Endometrium (tissue), 2 donors: ENCODE results near the gene GLCCI1.
"Not testable (repeated sequence)": the region's sequence is repeated elsewhere in the genome, so short reads cannot be mapped to it uniquely, and the experiment has no call there.

Experiments used
- FAIRE-seq: peaks from 2 replicates; lab custom pipeline; 2012; peaks lifted over from hg19 to GRCh38; lab: Jason Lieb, UNC
- donor health status: control.
- donor health status: control.

Gene GLCCI1

DNA sequence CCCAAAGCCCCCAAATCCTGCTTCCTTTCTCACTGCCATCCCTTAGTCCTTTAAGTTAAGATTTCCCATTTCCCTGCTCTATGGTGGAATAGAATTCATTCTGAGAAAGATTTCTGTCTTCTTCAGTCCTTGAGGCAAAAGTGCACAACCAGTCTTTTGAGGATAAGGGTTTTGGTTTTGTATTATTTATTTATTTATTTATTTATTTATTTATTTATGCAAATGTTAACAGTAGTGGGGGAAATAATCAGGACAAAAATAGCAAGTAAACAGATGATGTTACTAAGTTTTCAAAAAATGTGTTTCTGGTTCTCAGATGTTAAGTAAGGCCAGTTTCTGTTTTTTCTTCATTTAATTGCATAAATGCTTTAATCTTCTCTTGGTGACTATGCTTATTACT, 84.2 kb downstream of the GLCCI1 start:
- peak; percentile 86 for FAIRE-seq

DNA sequence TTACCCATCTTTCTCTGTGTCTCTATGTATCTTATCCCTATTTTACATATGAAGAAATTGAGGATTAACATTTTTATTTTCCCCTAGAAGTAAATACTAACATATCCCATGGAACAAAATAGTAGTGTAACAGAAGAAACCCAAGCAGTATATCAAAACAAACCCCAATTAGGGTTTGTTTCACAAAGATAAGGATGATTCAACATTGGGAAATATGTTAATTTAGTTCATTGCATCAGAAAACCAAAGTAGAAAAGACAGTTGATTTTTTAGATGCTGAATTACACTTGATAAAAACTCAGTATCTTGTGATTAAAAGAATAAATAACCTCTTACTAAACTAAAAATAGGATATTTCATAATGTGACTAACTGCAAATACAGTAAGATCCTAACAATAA, 87.8 kb downstream of the GLCCI1 start:
- no peak for FAIRE-seq

DNA sequence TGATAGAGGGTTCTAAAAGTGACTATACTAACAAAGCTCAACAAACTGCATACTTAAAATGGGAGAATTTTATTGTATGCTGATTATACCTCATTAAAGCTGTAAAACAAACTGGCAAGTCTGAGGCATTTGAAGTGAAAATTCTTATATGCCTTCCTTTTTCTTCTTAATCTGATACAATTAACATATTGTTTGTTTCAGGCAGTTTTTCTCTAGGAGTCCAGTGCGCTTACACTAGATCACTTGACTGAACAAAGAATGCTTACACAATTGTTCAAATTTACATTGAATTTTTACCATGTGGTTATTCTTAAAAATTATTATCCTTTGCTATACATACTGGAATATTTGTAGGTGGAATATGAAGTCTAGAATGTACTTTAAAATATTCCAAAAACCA, 89.0 kb downstream of the GLCCI1 start:
- no peak for FAIRE-seq

DNA sequence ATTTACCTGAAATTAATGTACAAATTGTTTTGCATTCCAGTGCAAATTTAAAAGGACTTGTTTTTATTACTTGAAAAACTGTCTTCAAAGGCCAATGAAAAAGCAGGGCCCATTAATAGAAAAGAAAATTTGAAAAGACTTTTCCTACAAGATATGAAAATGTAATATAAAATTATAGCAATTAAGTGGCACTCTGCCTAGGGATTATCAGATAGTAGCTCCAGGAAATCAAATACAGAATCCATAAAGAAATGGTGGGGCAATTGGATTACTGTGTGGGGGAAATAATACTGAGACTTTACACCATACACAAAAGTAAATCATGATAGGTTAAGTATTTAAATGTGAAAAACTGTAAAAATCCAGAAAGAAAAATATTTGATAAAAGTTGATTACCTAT, 89.7 kb downstream of the GLCCI1 start:
- no peak for FAIRE-seq

- FAIRE-seq, result no peak
Observed at GRCh38 chr7:8058852-8059251, 90.3 kb downstream of the GLCCI1 start.

DNA sequence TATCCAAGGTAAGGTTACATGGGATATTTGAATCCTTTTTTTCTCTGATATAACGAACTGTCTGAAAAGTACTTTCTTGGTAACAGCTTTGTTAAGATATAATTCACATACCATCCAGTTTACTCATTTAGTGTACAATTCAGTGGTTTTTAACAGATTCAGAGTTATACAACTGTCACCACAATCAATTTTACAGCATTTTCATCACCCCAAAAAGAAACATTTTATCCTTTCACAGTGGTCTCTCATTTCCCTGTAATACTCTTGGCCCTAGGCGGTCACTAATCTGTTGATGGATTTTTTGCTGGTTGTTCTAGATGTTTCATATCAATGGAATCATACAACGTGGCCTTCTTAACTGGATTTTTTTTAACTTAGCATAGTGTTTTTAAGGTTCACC, 91.6 kb downstream of the GLCCI1 start:
- FAIRE-seq, result no peak

GRCh38 chr7:8063300-8063699, 94.7 kb downstream of the GLCCI1 start:
- FAIRE-seq, result not testable (repeated sequence)

DNA sequence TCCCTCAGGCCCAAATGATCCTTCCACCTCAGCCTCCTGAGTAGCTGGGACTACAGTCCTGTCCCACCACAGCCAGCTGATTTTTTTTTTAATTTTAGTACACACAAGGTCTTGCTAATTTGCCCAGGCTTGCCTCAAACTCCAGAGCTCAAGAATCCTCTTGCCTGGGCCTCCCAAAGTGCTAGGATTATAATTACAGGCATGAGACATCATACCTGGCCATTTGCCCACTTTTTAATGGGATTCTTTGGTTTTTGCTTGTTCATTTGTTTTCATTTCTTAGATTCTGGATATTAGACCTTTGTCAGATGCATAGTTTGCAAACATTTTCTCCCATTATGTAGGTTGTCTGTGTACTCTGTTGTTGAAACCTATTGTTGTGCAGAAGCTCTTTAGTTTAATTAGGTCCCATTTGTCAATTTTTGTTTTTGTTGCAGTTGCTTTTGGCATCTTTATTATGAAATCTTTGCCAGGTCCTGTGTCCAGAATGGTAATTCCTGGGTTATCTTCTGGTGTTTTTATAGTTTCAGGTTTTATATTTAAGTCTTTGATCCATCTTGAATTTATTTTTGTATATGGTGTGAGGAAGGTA, 95.2 kb downstream of the GLCCI1 start:
- no peak for FAIRE-seq

GRCh38 chr7:8064828-8065227, 96.2 kb downstream of the GLCCI1 start:
- no peak for FAIRE-seq

GRCh38 chr7:8065356-8065813, 96.8 kb downstream of the GLCCI1 start:
- no peak for FAIRE-seq

GRCh38 chr7:8068892-8069686, 100.5 kb downstream of the GLCCI1 start:
- no peak for FAIRE-seq

DNA sequence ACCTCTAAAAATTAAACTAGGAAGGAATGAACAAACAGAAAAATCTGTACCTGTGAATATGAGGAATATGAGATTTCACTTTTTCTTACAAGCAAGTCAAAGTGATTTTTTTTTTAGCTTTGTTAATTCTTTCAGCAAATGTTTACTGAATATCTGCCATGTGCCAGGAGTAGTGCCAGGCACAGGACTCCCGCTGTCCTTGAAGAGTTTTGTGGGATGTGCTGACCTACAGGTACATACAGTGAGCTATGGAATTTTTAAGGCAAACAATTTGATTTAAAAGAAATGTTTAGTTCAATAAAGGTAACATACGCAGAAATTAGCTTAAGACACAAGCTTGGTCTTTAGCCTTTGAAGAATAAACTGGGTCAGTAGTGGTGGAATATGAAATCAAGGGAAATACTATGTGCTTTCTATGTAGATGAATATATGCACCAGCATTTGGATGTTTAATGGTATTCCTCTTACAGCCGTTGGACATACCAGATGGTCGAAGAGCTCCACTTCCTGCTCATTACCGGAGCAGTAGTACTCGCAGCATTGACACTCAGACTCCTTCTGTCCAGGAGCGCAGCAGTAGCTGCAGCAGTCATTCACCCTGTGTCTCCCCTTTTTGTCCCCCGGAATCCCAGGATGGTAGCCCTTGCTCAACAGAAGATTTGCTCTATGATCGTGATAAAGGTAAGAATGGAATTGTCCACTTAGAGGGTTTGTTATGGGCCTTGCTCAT, 102.0 kb downstream of the GLCCI1 start:
- FAIRE-seq, result no peak

GRCh38 chr7:8078418-8078817, 109.8 kb downstream of the GLCCI1 start:
- no peak for FAIRE-seq

- no peak for FAIRE-seq
Observed at GRCh38 chr7:8082762-8083161, 114.2 kb downstream of the GLCCI1 start.

- FAIRE-seq, result no peak
Observed at GRCh38 chr7:8084836-8085235, 116.2 kb downstream of the GLCCI1 start.

GRCh38 chr7:8085420-8085819, 116.8 kb downstream of the GLCCI1 start:
- no peak for FAIRE-seq

- FAIRE-seq, result no peak
Observed at GRCh38 chr7:8086239-8086638, 117.6 kb downstream of the GLCCI1 start.

- FAIRE-seq, result no peak
Observed at GRCh38 chr7:8089036-8089780, 120.6 kb downstream of the GLCCI1 start.

DNA sequence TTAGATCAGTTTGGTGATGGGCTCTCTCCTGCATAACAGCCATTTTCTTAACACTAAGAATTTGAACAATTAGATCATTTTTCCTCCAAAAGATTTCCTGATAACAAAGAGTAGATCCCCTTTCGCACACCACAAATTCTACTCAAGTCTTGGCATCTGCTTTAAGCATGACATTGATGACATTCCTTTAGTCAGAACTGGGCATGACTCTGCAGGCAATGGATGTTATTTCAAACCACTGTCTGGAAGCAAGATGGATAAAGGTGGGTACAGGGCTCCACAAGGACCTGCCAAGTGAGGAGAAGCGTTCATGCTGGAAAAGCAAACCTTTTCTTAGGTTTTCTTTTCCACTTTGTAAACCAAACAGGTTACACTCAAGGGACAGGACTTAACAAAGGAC, 123.5 kb downstream of the GLCCI1 start:
- no peak for FAIRE-seq

- no peak for FAIRE-seq
Observed at GRCh38 chr7:8094164-8095140, 125.9 kb downstream of the GLCCI1 start.

- not testable (repeated sequence) for FAIRE-seq
Observed at GRCh38 chr7:8101292-8101691, 132.7 kb downstream of the GLCCI1 start.
